Calu3 (cell line): Measurements from ENCODE around the gene RFT1. TPM values are rescaled to one million over a fixed set of nuclear protein-coding genes. Genes with fewer than 3 reads are reported as not detected.

Source experiments
- BruUV-seq: library from RNA; stranded (reverse); fragments of 400-500 nt; replicated peaks from 2 replicates; lab custom pipeline; 2021; lab: Mats Ljungman, UMichigan
- CTCF ChIA-PET: fragments of 300-600 bp; sonication (Branson Sonifier 250); formaldehyde crosslinking; loops from one replicate; lab custom pipeline; 2022; ENCODE audit warnings: antibody characterized with exemption; lab: Charles Lee
- DNase-seq: peaks from one replicate; pipeline ENCODE4 v3.0.0; 2022
- H3K27ac Mint-ChIP-seq: one replicate; pipeline ENCODE4 v1.8.0; 2022; ENCODE audit warnings: mixed read lengths; ENCODE audit not compliant: unreplicated experiment
- H3K27me3 Mint-ChIP-seq: one replicate; pipeline ENCODE4 v1.8.0; 2022; ENCODE audit warnings: mixed read lengths; ENCODE audit not compliant: unreplicated experiment
- H3K36me3 Mint-ChIP-seq: one replicate; pipeline ENCODE4 v1.8.0; 2022; ENCODE audit warnings: mild to moderate bottlenecking, moderate library complexity, mixed read lengths; ENCODE audit not compliant: insufficient read depth, unreplicated experiment
- H3K4me1 Mint-ChIP-seq: one replicate; pipeline ENCODE4 v1.8.0; 2022; ENCODE audit warnings: mild to moderate bottlenecking, low read depth, mixed read lengths; ENCODE audit not compliant: unreplicated experiment
- H3K4me3 Mint-ChIP-seq: one replicate; pipeline ENCODE4 v1.8.0; 2022; ENCODE audit warnings: mild to moderate bottlenecking, low read depth, moderate library complexity, mixed read lengths; ENCODE audit not compliant: unreplicated experiment
- H3K9me3 Mint-ChIP-seq: one replicate; pipeline ENCODE4 v1.8.0; 2022; ENCODE audit warnings: low read depth, mixed read lengths; ENCODE audit not compliant: unreplicated experiment
- intact Hi-C: fragments of 100-400 bp; cut with micrococcal nuclease; formaldehyde crosslinking; loops from one replicate; pipeline ENCODE4 v1.10.0; 2022; ENCODE audit not compliant: unreplicated experiment
- total RNA-seq: library from RNA; stranded (reverse); gene quantifications from 2 replicates; pipeline ENCODE4 v1.2.3, GENCODE V29; 2022
- TF ChIP-seq, protein P1 (sequence below): fragments of 200-600 bp; IDR thresholded peaks from one replicate; pipeline ENCODE4 v1.8.0; 2022; ENCODE audit warnings: antibody characterized with exemption; ENCODE audit not compliant: unreplicated experiment

The RFT1 gene
- total RNA-seq, 1 experiment from 2014 or later, result 35.0 TPM

GRCh38 chr3:53038679-53039375, 91.4 kb downstream of the RFT1 start:
- H3K36me3 Mint-ChIP-seq, result no peaks in the 10 kb centered on the region
- no peak overlapping the region for H3K4me3 Mint-ChIP-seq
- intact Hi-C loops, result no loop called here
- H3K9me3 Mint-ChIP-seq, result no peaks in the 10 kb centered on the region
- no peak for DNase-seq
- H3K4me1 Mint-ChIP-seq, result peaks cover 43% of the 10 kb centered on the region
- TF ChIP-seq, protein P1, sequence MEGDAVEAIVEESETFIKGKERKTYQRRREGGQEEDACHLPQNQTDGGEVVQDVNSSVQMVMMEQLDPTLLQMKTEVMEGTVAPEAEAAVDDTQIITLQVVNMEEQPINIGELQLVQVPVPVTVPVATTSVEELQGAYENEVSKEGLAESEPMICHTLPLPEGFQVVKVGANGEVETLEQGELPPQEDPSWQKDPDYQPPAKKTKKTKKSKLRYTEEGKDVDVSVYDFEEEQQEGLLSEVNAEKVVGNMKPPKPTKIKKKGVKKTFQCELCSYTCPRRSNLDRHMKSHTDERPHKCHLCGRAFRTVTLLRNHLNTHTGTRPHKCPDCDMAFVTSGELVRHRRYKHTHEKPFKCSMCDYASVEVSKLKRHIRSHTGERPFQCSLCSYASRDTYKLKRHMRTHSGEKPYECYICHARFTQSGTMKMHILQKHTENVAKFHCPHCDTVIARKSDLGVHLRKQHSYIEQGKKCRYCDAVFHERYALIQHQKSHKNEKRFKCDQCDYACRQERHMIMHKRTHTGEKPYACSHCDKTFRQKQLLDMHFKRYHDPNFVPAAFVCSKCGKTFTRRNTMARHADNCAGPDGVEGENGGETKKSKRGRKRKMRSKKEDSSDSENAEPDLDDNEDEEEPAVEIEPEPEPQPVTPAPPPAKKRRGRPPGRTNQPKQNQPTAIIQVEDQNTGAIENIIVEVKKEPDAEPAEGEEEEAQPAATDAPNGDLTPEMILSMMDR, result no peak
- H3K27me3 Mint-ChIP-seq, result no peaks in the 10 kb centered on the region
- CTCF ChIA-PET, result no interaction called here
- no peak overlapping the region for H3K27ac Mint-ChIP-seq
- no TSS peak for BruUV-seq

Other genes starting within 250 kb of the RFT1 start
- gene STIMATE, start 232.9 kb downstream of the RFT1 start, total RNA-seq, result 11.7 and 13.3 TPM in 2 replicates
- 36.6 and 37.6 TPM in 2 replicates for gene SFMBT1, start 84.4 kb downstream of the RFT1 start, total RNA-seq
- 24.4 and 25.2 TPM in 2 replicates for gene PRKCD, start 30.8 kb upstream of the RFT1 start, total RNA-seq
- gene TKT, start 125.6 kb upstream of the RFT1 start, total RNA-seq, result 391 and 446 TPM in 2 replicates
- 27.4 and 27.8 TPM in 2 replicates for gene DCP1A, start 217.1 kb upstream of the RFT1 start, total RNA-seq